Stimulated activated CD8-positive, alpha-beta memory T cell treated with anti-CD3 and anti-CD28 coated beads, Interleukin-7, amount 100 ng/mL, for 48 hours (primary cell): ENCODE data around the gene CNGA3.

Experiments used
- DNase-seq, 2 donors: peaks; one replicate each; pipeline ENCODE4 v3.0.0-alpha.2; 2020; ENCODE audit warnings: low read depth in 1 of 2; ENCODE audit errors: extremely low read depth in 1 of 2

Gene CNGA3

DNA sequence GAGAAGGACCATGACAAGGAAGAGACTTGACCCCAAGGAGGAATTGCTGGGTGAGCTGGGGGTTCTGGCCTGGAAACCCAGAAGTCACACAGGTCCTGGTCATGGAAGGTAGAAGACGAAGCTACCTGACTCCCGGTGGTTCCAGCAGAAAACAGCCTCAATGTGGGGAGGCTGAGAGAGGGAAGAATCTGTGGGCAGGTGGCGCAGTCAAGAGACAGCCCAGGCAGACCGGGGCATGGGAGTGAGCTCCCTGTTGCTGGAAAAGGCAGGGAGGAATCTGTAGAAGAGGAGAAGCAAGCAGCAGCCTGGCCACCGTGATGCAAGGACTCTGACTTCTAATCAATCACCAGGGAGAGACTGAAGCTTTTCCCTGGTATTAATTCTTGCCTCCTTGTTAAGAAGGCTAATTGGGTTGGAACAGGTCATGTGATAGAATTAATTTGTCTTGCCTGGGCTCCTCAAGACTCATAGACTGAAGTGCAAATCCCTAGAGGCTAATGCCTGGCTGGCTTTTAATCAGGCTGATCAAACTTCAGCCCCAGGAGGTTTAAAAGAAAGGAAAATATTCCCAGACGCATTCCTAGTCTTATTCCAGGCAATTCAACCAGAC lies 30.1 kb downstream of the CNGA3 start:
- DNase-seq, result no peak

- no peak for DNase-seq
Measured at GRCh38 chr2:98376996-98377395, 30.7 kb downstream of the CNGA3 start.

- DNase-seq, result no peak
Measured at GRCh38 chr2:98377544-98377943, 31.3 kb downstream of the CNGA3 start.

DNA sequence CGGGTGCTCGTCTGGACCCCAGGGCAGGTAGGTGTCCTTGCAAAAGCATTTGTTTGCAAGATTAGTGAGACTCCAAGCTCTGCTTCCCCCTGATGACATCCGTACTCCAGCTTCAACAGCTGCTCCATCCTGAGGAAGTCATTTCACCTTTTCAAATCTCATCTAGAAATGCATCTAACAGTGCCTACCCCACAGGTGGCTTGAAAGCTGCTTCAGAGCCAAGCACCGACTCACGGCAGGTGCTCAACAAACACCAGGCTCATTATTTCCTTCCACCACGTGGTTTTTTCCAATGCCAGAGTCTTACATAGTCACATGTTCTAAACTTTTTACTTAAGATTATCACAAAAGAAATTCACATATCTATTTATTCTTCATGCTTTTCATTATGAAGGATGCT lies 31.9 kb downstream of the CNGA3 start:
- no peak for DNase-seq

DNA sequence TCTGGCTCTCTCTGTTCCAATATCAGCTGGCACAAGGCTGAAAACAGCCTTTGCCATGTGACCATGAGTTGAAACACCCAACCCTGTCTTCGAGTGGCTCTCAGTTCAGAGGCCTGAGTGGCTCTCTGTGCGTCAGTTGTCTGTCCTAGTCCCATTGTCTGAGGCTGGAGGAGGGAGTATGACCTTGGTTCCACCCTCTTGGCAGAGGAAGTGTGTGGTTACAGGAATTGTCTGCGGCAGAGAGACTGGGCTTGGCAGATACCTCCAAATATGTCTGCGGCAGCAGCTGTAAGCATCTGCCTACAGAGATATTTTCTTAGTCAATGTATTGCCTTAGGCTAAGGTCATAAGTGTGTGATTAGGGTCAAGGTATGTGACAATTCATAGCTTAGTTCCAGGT lies 32.6 kb downstream of the CNGA3 start:
- DNase-seq, result no peak

- no peak for DNase-seq
Measured at GRCh38 chr2:98379311-98380202, 33.3 kb downstream of the CNGA3 start.

- DNase-seq, result no peak
Measured at GRCh38 chr2:98380203-98380535, 33.9 kb downstream of the CNGA3 start.

- no peak for DNase-seq
Measured at GRCh38 chr2:98381494-98381893, 35.2 kb downstream of the CNGA3 start.

- no peak for DNase-seq
Measured at GRCh38 chr2:98382086-98382485, 35.8 kb downstream of the CNGA3 start.

DNA sequence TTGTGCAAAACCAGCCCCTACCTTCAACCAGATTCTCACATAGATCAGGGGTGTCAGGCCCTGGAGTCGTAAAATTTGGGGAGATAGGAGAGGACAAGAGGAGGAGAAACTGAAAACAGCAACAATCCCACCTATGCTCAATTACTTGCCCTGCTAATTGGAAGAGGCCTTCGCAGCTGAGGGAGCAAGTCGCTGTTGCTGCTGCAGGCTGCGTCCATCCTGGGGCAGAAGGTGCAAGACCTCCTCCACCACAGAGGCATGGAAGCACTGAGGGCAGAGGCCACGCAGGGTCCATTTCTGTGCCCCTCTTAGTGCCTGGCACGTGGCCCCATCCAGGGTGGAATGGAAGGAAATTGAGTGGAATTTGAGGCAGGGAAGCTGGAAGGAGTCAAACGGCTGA lies 36.5 kb downstream of the CNGA3 start:
- no peak for DNase-seq

- no peak for DNase-seq
Measured at GRCh38 chr2:98383166-98383565, 36.9 kb downstream of the CNGA3 start.

DNA sequence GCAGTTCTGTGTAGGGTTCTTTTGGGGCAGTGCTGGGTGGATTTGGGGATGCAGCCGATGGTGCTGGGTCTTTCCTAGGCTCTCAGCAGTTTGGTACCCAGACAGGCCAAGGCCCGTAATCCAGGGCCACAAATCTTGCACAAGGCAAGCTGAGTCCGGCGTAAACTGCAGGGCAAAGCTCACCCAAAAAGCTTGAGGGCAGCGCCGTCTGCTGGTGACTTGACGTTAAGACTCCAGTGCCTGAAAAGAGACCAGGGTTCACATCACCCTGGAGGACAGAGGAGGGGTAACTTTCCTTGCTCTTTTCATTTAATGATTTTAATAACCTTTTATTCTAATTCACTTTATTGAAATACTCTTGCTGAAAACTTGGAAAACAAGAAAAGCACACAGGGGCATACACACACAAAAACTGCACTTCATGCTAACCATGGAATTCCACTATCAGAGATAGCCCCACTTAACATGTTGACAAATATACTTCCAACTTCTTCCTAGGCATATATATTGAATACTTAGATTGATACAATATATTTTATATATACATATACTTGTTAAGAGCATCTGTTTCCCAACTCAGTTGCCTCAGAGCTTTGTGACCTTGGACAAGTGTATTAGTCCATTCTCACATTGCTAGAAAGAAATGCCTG lies 38.9 kb downstream of the CNGA3 start:
- peak; percentile 43 to 50 for DNase-seq

- no peak for DNase-seq
Measured at GRCh38 chr2:98387478-98387877, 41.2 kb downstream of the CNGA3 start.

DNA sequence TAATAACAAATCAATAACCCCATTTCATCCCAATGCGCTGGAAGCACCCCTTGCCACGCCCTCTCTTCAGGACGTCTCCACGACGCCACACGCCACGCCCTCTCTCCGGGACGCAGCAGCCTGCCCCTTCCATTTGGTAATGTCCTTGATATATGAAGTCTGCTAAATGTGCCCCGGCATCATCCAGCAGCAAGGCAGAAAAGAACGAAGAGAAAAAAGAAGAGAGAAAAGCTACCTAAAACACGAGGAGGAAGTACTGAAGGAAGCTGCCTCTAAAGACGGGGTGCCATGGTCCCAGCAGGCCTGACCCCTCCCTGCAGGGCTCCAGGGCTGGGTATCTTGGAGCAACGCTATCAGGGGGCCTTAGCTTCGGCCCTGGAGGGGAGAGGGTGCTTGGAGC lies 41.8 kb downstream of the CNGA3 start:
- no peak for DNase-seq

DNA sequence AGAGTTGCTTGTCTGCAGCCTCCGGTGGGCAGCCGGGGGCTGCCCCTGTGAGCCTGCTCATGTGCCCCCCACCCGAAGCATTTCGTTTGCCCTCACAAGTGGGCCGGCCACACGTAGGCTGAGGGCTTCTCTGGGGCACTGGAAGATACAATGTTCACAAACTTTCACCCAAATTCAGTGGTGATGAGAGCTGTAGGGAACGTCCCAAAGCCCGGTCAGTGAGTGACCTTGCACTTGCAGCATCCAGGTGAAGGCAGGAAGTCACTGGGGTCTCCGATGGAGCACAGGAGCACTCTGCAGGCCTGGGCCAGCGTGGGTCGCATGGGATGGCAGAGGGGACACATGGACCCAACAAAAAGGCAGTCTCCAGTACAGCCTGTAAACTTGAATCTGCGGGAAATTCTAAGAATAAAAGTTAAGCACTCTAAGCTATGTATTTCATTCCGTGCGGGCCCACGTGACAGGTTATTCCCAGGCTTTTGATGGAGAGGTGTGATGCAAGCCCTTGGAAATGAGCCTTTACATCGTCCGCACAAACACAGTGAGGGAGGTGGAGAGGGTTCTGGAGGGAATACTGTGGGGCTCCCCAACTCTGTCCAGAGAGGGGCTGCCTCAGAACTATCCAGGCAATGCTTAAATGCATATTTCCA lies 42.5 kb downstream of the CNGA3 start:
- no peak for DNase-seq

GRCh38 chr2:98389251-98389605 lies 43.0 kb downstream of the CNGA3 start:
- DNase-seq, result no peak

DNA sequence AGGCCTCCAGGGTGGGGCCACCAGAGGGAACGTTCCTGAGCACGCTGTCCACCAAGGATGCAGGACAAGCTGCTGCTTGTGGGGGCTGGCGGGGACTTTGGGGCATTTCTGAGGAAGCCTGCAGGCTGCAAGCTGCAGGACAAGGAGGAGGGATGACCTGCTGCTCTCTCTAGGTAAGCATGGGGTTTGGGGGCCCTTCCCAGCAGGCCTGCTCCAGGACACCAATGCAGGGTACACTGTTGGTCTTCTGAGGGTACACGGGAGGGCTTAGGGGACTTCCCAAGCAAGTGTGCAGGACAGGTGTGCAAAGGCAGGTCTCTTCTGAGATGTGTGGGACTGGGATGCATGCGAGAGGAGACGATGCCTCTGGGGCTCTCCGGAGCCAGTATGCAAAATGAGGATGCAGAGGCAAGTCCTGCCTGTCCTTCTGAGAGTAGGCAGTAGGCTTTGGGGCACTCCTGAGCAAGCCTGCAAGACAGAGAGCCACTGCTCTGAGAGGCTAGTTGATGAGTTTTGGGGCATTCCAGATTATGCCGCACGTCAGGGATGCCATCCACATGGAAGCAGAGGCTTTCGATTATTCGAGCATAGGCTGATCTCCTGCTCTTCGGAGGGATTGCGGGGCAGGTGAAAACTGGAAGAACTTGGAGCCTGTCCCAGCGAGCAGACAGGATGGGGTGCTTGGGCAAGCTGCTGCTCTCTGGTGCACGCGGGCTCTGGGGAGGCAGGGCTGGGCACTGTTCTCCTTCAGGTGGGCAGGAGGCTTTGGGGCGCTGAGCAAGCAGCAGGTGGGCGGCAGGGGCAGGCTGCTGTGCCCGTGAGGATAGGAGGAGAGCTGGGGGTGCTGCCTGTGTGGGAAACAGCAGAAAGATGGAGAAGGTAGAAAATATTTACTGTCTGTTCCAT lies 44.6 kb downstream of the CNGA3 start:
- DNase-seq, result no peak

GRCh38 chr2:98391581-98392270 lies 45.5 kb downstream of the CNGA3 start:
- DNase-seq, result no peak

- DNase-seq, result no peak
Measured at GRCh38 chr2:98393354-98393753, 47.1 kb downstream of the CNGA3 start.

DNA sequence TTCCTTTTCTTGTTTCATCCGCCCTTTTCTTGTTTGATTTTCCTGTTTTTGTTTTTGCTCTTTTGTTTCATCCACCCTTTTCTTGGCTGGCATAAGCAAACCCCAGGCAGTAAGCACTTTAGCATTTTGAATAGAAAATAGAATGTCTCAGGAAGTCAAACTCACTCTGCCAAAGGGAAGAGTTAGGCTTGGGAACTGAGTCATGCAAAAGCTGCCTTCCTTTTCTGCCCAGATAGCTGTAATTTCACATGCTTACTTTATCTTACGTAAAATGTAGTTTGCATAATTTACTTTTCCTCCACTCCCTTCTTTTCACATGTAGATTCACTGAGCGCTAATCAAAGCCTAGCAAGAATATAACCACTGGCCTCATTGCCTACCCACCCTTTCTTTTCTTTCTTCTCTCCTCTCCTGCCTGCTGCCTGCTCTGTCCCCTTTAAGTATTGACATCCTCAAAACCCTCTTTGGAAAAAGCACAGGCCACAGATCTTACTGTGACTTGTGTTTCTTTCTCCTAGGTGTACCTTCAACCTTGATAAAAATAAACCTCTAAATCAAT lies 48.4 kb downstream of the CNGA3 start:
- no peak for DNase-seq
